HepG2 (cell line): ENCODE measurements around the gene CASKIN1. TPM values are rescaled to one million over a fixed set of nuclear protein-coding genes. Genes with fewer than 3 reads are reported as not detected.

ENCODE experiments used
- AGO1 ChIP-seq: fragments of 200-400 bp; formaldehyde crosslinking; IDR thresholded peaks from 2 replicates; pipeline ENCODE4 v1.6.1; 2017; ENCODE audit warnings: mild to moderate bottlenecking, low read depth, low read length, moderate library complexity; ENCODE audit not compliant: poor library complexity, severe bottlenecking
- FLYWCH1 ChIP-seq: sonication (generic); formaldehyde crosslinking; IDR thresholded peaks from 2 replicates; pipeline ENCODE4 v1.8.1; 2023; ENCODE audit warnings: mild to moderate bottlenecking, missing genetic modification reagents
- FOSL1 ChIP-seq: sonication (generic); formaldehyde crosslinking; IDR thresholded peaks from 2 replicates; pipeline ENCODE4 v1.9.0; 2021; ENCODE audit warnings: missing genetic modification reagents, borderline replicate concordance
- FOXM1 ChIP-seq: sonication (generic); formaldehyde crosslinking; IDR thresholded peaks from 2 replicates; pipeline ENCODE4 v1.5.0; 2020; ENCODE audit warnings: missing genetic modification reagents
- HOXA7 ChIP-seq: sonication (generic); formaldehyde crosslinking; IDR thresholded peaks from 2 replicates; pipeline ENCODE4 v1.8.1; 2022; ENCODE audit warnings: mild to moderate bottlenecking, missing genetic modification reagents, moderate library complexity
- JUN ChIP-seq: sonication (generic); formaldehyde crosslinking; IDR thresholded peaks from 2 replicates; pipeline ENCODE4 v1.4.0; 2020; ENCODE audit warnings: mild to moderate bottlenecking, missing genetic modification reagents
- KLF13 ChIP-seq: sonication (generic); formaldehyde crosslinking; IDR thresholded peaks from 2 replicates; pipeline ENCODE4 v1.4.0; 2020; ENCODE audit warnings: mild to moderate bottlenecking, missing genetic modification reagents
- MAF1 ChIP-seq: sonication (generic); formaldehyde crosslinking; IDR thresholded peaks from 2 replicates; pipeline ENCODE4 v1.5.0; 2020; ENCODE audit warnings: missing genetic modification reagents, borderline replicate concordance
- NR2F6 ChIP-seq, 2 experiments: IDR thresholded peaks; 2 replicates each; pipeline ENCODE4 v1.6.1; 2016; ENCODE audit warnings: antibody characterized with exemption in 1 of 2, mild to moderate bottlenecking in 1 of 2
- PRDM10 ChIP-seq: sonication (generic); formaldehyde crosslinking; IDR thresholded peaks from 2 replicates; pipeline ENCODE4 v1.4.0; 2020; ENCODE audit warnings: low read depth, missing genetic modification reagents
- SALL2 ChIP-seq: sonication (generic); formaldehyde crosslinking; IDR thresholded peaks from 2 replicates; pipeline ENCODE4 v1.8.1; 2023; ENCODE audit warnings: mild to moderate bottlenecking, missing genetic modification reagents, inconsistent platforms
- SMC3 ChIP-seq: IDR thresholded peaks from 2 replicates; pipeline ENCODE4 v1.6.1; 2011; ENCODE audit warnings: low read length, improper control_type of control experiment
- SRY ChIP-seq: sonication (generic); formaldehyde crosslinking; IDR thresholded peaks from 2 replicates; pipeline ENCODE4 v1.8.0; 2022; ENCODE audit warnings: mild to moderate bottlenecking, missing genetic modification reagents
- ZNF251 ChIP-seq: sonication (generic); formaldehyde crosslinking; IDR thresholded peaks from 2 replicates; pipeline ENCODE4 v1.9.0; 2021; ENCODE audit warnings: mild to moderate bottlenecking, missing genetic modification reagents
- ZNF543 ChIP-seq: sonication (generic); formaldehyde crosslinking; IDR thresholded peaks from 2 replicates; pipeline ENCODE4 v1.4.0; 2020; ENCODE audit warnings: mild to moderate bottlenecking, missing genetic modification reagents
- ZNF703 ChIP-seq: sonication (generic); formaldehyde crosslinking; IDR thresholded peaks from 2 replicates; pipeline ENCODE4 v1.5.1; 2020; ENCODE audit warnings: missing genetic modification reagents, mild to moderate bottlenecking, moderate library complexity, borderline replicate concordance
- ZSCAN29 ChIP-seq: sonication (generic); formaldehyde crosslinking; conservative IDR thresholded peaks from 2 replicates; pipeline ENCODE4 v1.4.0; 2020; ENCODE audit warnings: mild to moderate bottlenecking, missing genetic modification reagents
- polyA plus RNA-seq, 8 experiments: library from polyadenylated mRNA; depleted of rRNA in 3 of 8; stranded (reverse) in 7 of 8; unstranded in 1 of 8; fragments of >200 nt; fragmentation: Illumina TruSeq in 4 of 8; extraction: Trizol in 4 of 8; gene quantifications; 2 replicates each; pipeline versions ENCODE4 v1.2.1 to v1.2.3, GENCODE V29; 2011 to 2016; ENCODE audit warnings: low read depth in 4 of 8, missing spikeins in 1 of 8, mixed read lengths in 1 of 8; ENCODE audit not compliant: insufficient read depth in 1 of 8
- total RNA-seq, 5 experiments: library from RNA; depleted of rRNA; stranded (reverse); fragments of >200 nt; fragmentation: Illumina TruSeq; extraction: Trizol; gene quantifications; 2 replicates each; pipeline ENCODE4 v1.2.3, GENCODE V29; 2016; ENCODE audit warnings: low read depth in 1 of 5
- TF ChIP-seq, protein P1 (sequence below): sonication (generic); formaldehyde crosslinking; IDR thresholded peaks from 2 replicates; pipeline ENCODE4 v1.9.0; 2021; ENCODE audit warnings: missing genetic modification reagents, borderline replicate concordance
- TF ChIP-seq, protein P2 (sequence below): sonication (generic); formaldehyde crosslinking; IDR thresholded peaks from 2 replicates; pipeline ENCODE4 v1.8.0; 2022; ENCODE audit warnings: mild to moderate bottlenecking, missing genetic modification reagents, moderate library complexity

CASKIN1 gene
- total and polyA plus RNA-seq, 2 of the 13 experiments (the other 11 are each of a cell fraction or from before 2014, with no cell fraction given): 1.2 to 2.2 TPM

DNA sequence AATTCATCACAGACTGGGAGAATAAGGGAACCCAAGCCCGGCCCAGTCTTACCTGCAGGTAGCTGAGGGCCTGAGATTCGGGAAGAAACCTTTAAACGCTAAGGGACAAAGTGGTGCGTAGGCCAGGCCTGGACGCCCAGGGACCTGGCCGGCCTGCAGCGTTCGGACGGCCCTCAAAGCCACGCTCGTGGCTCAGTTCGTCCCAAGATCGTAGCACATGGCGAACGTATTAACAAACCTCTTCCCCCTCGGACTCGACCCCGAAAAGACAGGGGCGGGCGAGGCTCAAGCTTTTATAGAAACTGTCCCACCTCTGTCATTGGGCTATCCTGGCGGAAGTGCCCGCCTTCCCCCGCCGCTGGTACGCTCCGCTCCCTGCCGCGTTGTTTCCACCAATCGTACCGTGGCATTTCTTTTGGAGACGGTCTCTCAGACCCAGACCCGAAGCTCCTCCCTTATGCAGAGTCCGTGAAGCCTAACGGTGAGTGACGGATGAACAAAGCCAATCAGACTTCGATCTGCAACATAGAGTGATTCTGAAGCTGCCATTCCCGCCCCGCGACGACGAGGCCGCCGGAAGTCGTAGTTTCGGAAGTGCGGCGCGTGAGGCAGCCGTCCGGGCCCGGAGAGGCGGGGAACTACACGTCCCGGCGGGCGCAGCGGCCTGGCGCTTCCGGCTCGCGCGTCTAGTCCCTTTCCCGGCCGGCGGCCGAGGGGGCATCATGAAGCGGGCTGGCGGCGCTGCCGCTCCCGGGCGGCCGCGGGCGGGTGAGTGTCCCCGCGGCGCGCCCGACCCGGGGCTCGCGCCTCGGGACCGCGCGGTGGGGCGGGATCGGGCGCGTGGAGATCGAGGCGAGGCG lies 41.1 kb downstream of the CASKIN1 start, which contains the start of gene TRAF7 (continued):
- TF ChIP-seq, protein P1, sequence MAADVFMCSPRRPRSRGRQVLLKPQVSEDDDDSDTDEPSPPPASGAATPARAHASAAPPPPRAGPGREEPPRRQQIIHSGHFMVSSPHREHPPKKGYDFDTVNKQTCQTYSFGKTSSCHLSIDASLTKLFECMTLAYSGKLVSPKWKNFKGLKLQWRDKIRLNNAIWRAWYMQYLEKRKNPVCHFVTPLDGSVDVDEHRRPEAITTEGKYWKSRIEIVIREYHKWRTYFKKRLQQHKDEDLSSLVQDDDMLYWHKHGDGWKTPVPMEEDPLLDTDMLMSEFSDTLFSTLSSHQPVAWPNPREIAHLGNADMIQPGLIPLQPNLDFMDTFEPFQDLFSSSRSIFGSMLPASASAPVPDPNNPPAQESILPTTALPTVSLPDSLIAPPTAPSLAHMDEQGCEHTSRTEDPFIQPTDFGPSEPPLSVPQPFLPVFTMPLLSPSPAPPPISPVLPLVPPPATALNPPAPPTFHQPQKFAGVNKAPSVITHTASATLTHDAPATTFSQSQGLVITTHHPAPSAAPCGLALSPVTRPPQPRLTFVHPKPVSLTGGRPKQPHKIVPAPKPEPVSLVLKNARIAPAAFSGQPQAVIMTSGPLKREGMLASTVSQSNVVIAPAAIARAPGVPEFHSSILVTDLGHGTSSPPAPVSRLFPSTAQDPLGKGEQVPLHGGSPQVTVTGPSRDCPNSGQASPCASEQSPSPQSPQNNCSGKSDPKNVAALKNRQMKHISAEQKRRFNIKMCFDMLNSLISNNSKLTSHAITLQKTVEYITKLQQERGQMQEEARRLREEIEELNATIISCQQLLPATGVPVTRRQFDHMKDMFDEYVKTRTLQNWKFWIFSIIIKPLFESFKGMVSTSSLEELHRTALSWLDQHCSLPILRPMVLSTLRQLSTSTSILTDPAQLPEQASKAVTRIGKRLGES: no peak
- TF ChIP-seq HOXA7 (CRISPR knock-in tag): no peak
- TF ChIP-seq ZNF543 (CRISPR knock-in tag): no peak; the same call in 1 of the 2 replicates
- TF ChIP-seq ZSCAN29: no peak
- TF ChIP-seq FOXM1 (CRISPR knock-in tag): no peak
- TF ChIP-seq MAF1: peak; percentile 47; the same call in 1 of the 2 replicates
- TF ChIP-seq JUN (CRISPR knock-in tag): no peak
- peak; percentile 46 for TF ChIP-seq AGO1
- no peak for TF ChIP-seq SMC3
- no peak for TF ChIP-seq FLYWCH1 (CRISPR knock-in tag)
- peak; percentile 82; the same call in 1 of the 2 replicates for TF ChIP-seq PRDM10 (CRISPR knock-in tag)
- peak; percentile 71; the same call in 1 of the 2 replicates for TF ChIP-seq SALL2 (CRISPR knock-in tag)
- TF ChIP-seq ZNF703 (CRISPR knock-in tag): no peak; the same call in 1 of the 2 replicates
- no peak for TF ChIP-seq ZNF251
- TF ChIP-seq FOSL1: no peak
- TF ChIP-seq SRY: peak; percentile 86
- TF ChIP-seq KLF13: no peak
- TF ChIP-seq NR2F6 (IDR thresholded peaks at IDR 0.05): peak; percentile 71; the same call in 1 of the 2 replicates
- peak; percentile 55; the same call in 1 of the 2 replicates for TF ChIP-seq NR2F6 (CRISPR knock-in tag; IDR thresholded peaks at IDR 0.05)
- TF ChIP-seq, protein P2, sequence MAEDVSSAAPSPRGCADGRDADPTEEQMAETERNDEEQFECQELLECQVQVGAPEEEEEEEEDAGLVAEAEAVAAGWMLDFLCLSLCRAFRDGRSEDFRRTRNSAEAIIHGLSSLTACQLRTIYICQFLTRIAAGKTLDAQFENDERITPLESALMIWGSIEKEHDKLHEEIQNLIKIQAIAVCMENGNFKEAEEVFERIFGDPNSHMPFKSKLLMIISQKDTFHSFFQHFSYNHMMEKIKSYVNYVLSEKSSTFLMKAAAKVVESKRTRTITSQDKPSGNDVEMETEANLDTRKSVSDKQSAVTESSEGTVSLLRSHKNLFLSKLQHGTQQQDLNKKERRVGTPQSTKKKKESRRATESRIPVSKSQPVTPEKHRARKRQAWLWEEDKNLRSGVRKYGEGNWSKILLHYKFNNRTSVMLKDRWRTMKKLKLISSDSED (CRISPR knock-in tag): 0 out of 2 replicates have a peak, but pooled peaks have one; percentile 60
